GM06990 (cell line): ENCODE results near the gene IFFO2.

Source experiments
- DNase-seq: peaks from one replicate; pipeline ENCODE4 v3.0.0-alpha.2; 2011; ENCODE audit not compliant: insufficient read length; ENCODE audit errors: extremely low read depth
- H3K27me3 ChIP-seq: replicated peaks from 2 replicates; pipeline ENCODE4 v1.6.0; 2011; ENCODE audit warnings: low read length; ENCODE audit not compliant: control insufficient read depth, insufficient read depth
- H3K36me3 ChIP-seq: 2 replicates; pipeline ENCODE4 v1.5.1; 2011; ENCODE audit warnings: low read length; ENCODE audit not compliant: control insufficient read depth, insufficient read depth
- H3K4me3 ChIP-seq: replicated peaks from 2 replicates; pipeline ENCODE4 v1.5.1; 2011; ENCODE audit warnings: low read depth, mild to moderate bottlenecking, control low read depth, low read length
- TF ChIP-seq, protein P1 (sequence below): IDR thresholded peaks from 2 replicates; pipeline ENCODE4 v1.5.1; 2011; ENCODE audit warnings: low read length, control low read depth, mild to moderate bottlenecking, inconsistent platforms; ENCODE audit not compliant: insufficient read depth, poor library complexity, severe bottlenecking

The IFFO2 gene

DNA sequence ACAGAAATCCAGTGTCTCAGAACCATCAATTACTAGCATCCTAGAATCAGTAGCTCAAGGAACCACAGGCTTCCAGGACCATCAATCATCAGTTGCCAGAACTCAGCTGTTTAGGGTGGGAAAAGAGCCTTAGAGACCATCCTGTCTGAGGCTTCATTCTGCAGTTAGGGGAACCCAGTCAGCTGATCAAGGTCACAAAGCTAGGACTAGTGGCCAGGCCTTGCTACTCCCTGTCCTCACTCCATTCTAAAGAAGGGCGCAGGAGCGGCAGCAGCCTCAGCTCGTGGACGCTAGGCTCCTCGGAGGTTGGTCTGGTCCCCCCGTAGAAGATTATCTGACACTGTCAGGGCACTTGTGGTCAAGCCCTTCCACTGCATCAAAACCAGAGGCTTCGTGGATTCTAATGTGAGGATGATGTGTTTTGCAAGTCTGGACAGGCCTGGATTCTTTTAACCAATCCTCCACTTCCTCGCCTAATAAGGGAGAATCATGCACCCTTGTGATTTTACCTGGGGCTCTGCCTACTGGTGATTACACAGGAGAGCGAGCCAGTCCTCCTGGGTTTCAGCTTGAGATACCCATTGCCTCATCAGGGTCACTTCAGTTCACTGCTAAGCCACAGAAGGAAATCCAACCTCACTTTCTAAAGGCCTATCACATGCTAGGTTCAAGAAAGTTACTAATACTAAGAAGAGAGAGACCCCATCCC is 41.7 kb upstream of the IFFO2 start:
- Histone ChIP-seq H3K27me3 (peaks cover 1% of the 10 kb centered on the region; the same call in 1 of the 2 replicates), H3K36me3 (no peaks in the 10 kb centered on the region), H3K4me3 (no peak overlapping the region)
- TF ChIP-seq, protein P1, sequence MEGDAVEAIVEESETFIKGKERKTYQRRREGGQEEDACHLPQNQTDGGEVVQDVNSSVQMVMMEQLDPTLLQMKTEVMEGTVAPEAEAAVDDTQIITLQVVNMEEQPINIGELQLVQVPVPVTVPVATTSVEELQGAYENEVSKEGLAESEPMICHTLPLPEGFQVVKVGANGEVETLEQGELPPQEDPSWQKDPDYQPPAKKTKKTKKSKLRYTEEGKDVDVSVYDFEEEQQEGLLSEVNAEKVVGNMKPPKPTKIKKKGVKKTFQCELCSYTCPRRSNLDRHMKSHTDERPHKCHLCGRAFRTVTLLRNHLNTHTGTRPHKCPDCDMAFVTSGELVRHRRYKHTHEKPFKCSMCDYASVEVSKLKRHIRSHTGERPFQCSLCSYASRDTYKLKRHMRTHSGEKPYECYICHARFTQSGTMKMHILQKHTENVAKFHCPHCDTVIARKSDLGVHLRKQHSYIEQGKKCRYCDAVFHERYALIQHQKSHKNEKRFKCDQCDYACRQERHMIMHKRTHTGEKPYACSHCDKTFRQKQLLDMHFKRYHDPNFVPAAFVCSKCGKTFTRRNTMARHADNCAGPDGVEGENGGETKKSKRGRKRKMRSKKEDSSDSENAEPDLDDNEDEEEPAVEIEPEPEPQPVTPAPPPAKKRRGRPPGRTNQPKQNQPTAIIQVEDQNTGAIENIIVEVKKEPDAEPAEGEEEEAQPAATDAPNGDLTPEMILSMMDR, result no peak
- DNase-seq, result no peak

- DNase-seq, result no peak
- TF ChIP-seq, protein P1, result no peak
Measured at GRCh38 chr1:18997508-18997907, 41.0 kb upstream of the IFFO2 start.

GRCh38 chr1:18996548-18997177 is 40.2 kb upstream of the IFFO2 start:
- TF ChIP-seq, protein P1, result no peak
- no peak overlapping the region for H3K4me3 ChIP-seq
- H3K36me3 ChIP-seq, result no peaks in the 10 kb centered on the region
- H3K27me3 ChIP-seq, result peaks cover 1% of the 10 kb centered on the region; the same call in 1 of the 2 replicates
- DNase-seq, result no peak

More at GRCh38 chr1:18997508-18997907, 41.0 kb upstream of the IFFO2 start:
- no peaks in the 10 kb centered on the region for H3K36me3 ChIP-seq
- peaks cover 1% of the 10 kb centered on the region; the same call in 1 of the 2 replicates for H3K27me3 ChIP-seq
- H3K4me3 ChIP-seq, result no peak overlapping the region

- Histone ChIP-seq H3K27me3 (peaks cover 1% of the 10 kb centered on the region; the same call in 1 of the 2 replicates), H3K36me3 (no peaks in the 10 kb centered on the region), H3K4me3 (no peak overlapping the region)
- TF ChIP-seq, protein P1, result no peak
- no peak for DNase-seq
Measured at GRCh38 chr1:18994381-18994780, 37.9 kb upstream of the IFFO2 start.

GRCh38 chr1:18992646-18993045 is 36.2 kb upstream of the IFFO2 start:
- Histone ChIP-seq H3K4me3 (no peak overlapping the region), H3K27me3 (peaks cover 1% of the 10 kb centered on the region; the same call in 1 of the 2 replicates), H3K36me3 (no peaks in the 10 kb centered on the region)
- DNase-seq, result no peak
- TF ChIP-seq, protein P1, result no peak
